HEK293 (cell line): ENCODE results near the gene KCNT1.

Experiments
- CTCF ChIA-PET: fragments of 350-600 bp; formaldehyde crosslinking; extraction: SDS; loops from one replicate; lab custom pipeline; 2021; ENCODE audit warnings: antibody characterized with exemption; lab: Yijun Ruan, JAX
- POLR2A ChIA-PET: fragments of 300-600 bp; formaldehyde crosslinking; extraction: SDS; loops from one replicate; lab custom pipeline; 2020; ENCODE audit warnings: antibody characterized with exemption, inconsistent platforms; lab: Yijun Ruan, JAX
- H3K27ac ChIP-seq: fragments of 200-500 bp; sonication (Bioruptor generic); 2 replicates; pipeline ENCODE4 v1.5.1; 2014; ENCODE audit warnings: low read depth, low read length, control low read depth, inconsistent platforms; ENCODE audit errors: extremely low read depth
- H3K36me3 ChIP-seq, 2 experiments: fragments of 200-500 bp in 1 of 2; sonication (Bioruptor generic) in 1 of 2; 1 replicate in 1 of 2; 2 replicates in 1 of 2; pipeline ENCODE4 v1.5.1; 2014 to 2017; ENCODE audit warnings: inconsistent platforms in 2 of 2, low read length in 2 of 2; ENCODE audit not compliant: control insufficient read depth in 2 of 2, insufficient read depth in 1 of 2
- H3K4me1 ChIP-seq: fragments of 200-500 bp; sonication (Bioruptor generic); 2 replicates; pipeline ENCODE4 v1.5.1; 2014; ENCODE audit warnings: mild to moderate bottlenecking, low read length, inconsistent platforms; ENCODE audit not compliant: control insufficient read depth, insufficient read depth
- H3K4me3 ChIP-seq: 2 replicates; pipeline ENCODE4 v1.5.1; 2011; ENCODE audit warnings: low read depth, mild to moderate bottlenecking, control low read depth, low read length, moderate library complexity
- H3K9me3 ChIP-seq: fragments of 200-500 bp; sonication (Bioruptor generic); 2 replicates; pipeline ENCODE4 v1.5.1; 2014; ENCODE audit warnings: low read depth, low read length, inconsistent platforms; ENCODE audit not compliant: control insufficient read depth, insufficient read depth
- BCL11B ChIP-seq: fragments of 450-650 bp; formaldehyde crosslinking; IDR thresholded peaks from 2 replicates; pipeline ENCODE4 v1.5.1; 2016; ENCODE audit warnings: low read depth, missing biosample characterization, missing genetic modification characterization
- HOXD13 ChIP-seq: sonication (generic); formaldehyde crosslinking; IDR thresholded peaks from 2 replicates; pipeline ENCODE4 v1.8.0; 2022; ENCODE audit warnings: missing genetic modification reagents, borderline replicate concordance
- REPIN1 ChIP-seq: fragments of 450-650 bp; formaldehyde crosslinking; IDR thresholded peaks from 2 replicates; pipeline ENCODE4 v1.5.1; 2017; ENCODE audit warnings: missing biosample characterization, missing genetic modification characterization, low read depth
- SALL2 ChIP-seq: fragments of 450-650 bp; formaldehyde crosslinking; IDR thresholded peaks from 2 replicates; pipeline ENCODE4 v1.5.0; 2017; ENCODE audit warnings: missing biosample characterization, mild to moderate bottlenecking, missing genetic modification characterization, borderline replicate concordance
- YY2 ChIP-seq: fragments of 450-650 bp; formaldehyde crosslinking; IDR thresholded peaks from 2 replicates; pipeline ENCODE4 v1.5.1; 2016; ENCODE audit warnings: missing biosample characterization, missing genetic modification characterization
- ZFP3 ChIP-seq: fragments of 450-650 bp; formaldehyde crosslinking; IDR thresholded peaks from 2 replicates; pipeline ENCODE4 v1.5.1; 2016; ENCODE audit warnings: low read depth, missing biosample characterization, missing genetic modification characterization
- ZIC2 ChIP-seq: fragments of 450-650 bp; formaldehyde crosslinking; IDR thresholded peaks from 2 replicates; pipeline ENCODE4 v1.5.1; 2016; ENCODE audit warnings: missing biosample characterization, missing genetic modification characterization
- ZNF114 ChIP-seq: fragments of 450-650 bp; formaldehyde crosslinking; IDR thresholded peaks from 2 replicates; pipeline ENCODE4 v1.5.0; 2017; ENCODE audit warnings: missing biosample characterization, missing genetic modification characterization
- ZNF18 ChIP-seq: fragments of 450-650 bp; formaldehyde crosslinking; IDR thresholded peaks from 2 replicates; pipeline ENCODE4 v1.5.1; 2016; ENCODE audit warnings: missing biosample characterization, missing genetic modification characterization
- ZNF248 ChIP-seq: fragments of 450-650 bp; formaldehyde crosslinking; IDR thresholded peaks from 2 replicates; pipeline ENCODE4 v1.5.1; 2017; ENCODE audit warnings: missing biosample characterization, missing genetic modification characterization
- ZNF302 ChIP-seq: fragments of 450-650 bp; formaldehyde crosslinking; IDR thresholded peaks from 2 replicates; pipeline ENCODE4 v1.5.1; 2016; ENCODE audit warnings: missing biosample characterization, missing genetic modification characterization, low read depth
- ZNF404 ChIP-seq: fragments of 450-650 bp; formaldehyde crosslinking; IDR thresholded peaks from 2 replicates; pipeline ENCODE4 v1.5.1; 2017; ENCODE audit warnings: missing biosample characterization, missing genetic modification characterization
- ZNF548 ChIP-seq: fragments of 450-650 bp; formaldehyde crosslinking; IDR thresholded peaks from 2 replicates; pipeline ENCODE4 v1.5.1; 2016; ENCODE audit warnings: missing biosample characterization, missing genetic modification characterization
- ZNF621 ChIP-seq: fragments of 450-650 bp; formaldehyde crosslinking; IDR thresholded peaks from 2 replicates; pipeline ENCODE4 v1.5.1; 2017; ENCODE audit warnings: missing biosample characterization, missing genetic modification characterization
- ZNF776 ChIP-seq: fragments of 450-650 bp; formaldehyde crosslinking; IDR thresholded peaks from 2 replicates; pipeline ENCODE4 v1.5.0; 2017; ENCODE audit warnings: missing biosample characterization, missing genetic modification characterization, borderline replicate concordance
- ZNF837 ChIP-seq: fragments of 450-650 bp; formaldehyde crosslinking; IDR thresholded peaks from 2 replicates; pipeline ENCODE4 v1.5.1; 2016; ENCODE audit warnings: missing biosample characterization, missing genetic modification characterization

KCNT1 gene

GRCh38 chr9:135678236-135679017, 23.6 kb upstream of the KCNT1 start (continued):
- TF ChIP-seq ZFP3 (tag by site-specific recombination) (no peak), YY2 (tag by site-specific recombination) (no peak), ZNF404 (tag by site-specific recombination) (no peak)

- H3K36me3 ChIP-seq: no peaks in the 10 kb centered on the region
- no peaks in the 10 kb centered on the region for H3K4me1 ChIP-seq
- no peaks in the 10 kb centered on the region for H3K9me3 ChIP-seq
- no peak overlapping the region for H3K4me3 ChIP-seq
- ChIA-PET CTCF (no interaction called here), POLR2A (no interaction called here)
- H3K27ac ChIP-seq: no peak overlapping the region
- TF ChIP-seq ZNF114 (tag by site-specific recombination): no peak
- no peak for TF ChIP-seq BCL11B (tag by site-specific recombination)
- no peak for TF ChIP-seq HOXD13 (CRISPR knock-in tag)
- TF ChIP-seq ZIC2 (tag by site-specific recombination): no peak
- no peak for TF ChIP-seq ZNF621 (tag by site-specific recombination)
- TF ChIP-seq REPIN1 (tag by site-specific recombination): no peak
- TF ChIP-seq ZNF248 (tag by site-specific recombination): no peak
Observed at GRCh38 chr9:135680056-135680455, 21.9 kb upstream of the KCNT1 start.

GRCh38 chr9:135681161-135681560, 20.8 kb upstream of the KCNT1 start:
- ChIA-PET POLR2A (no interaction called here), CTCF (no interaction called here)
- Histone ChIP-seq H3K27ac (no peak overlapping the region), H3K4me3 (no peak overlapping the region), H3K4me1 (no peaks in the 10 kb centered on the region), H3K9me3 (no peaks in the 10 kb centered on the region), H3K36me3 (no peaks in the 10 kb centered on the region)
- no peak for TF ChIP-seq ZNF18
- TF ChIP-seq ZNF302: no peak
- TF ChIP-seq ZNF776: no peak
- no peak for TF ChIP-seq ZNF548 (tag by site-specific recombination)
- no peak for TF ChIP-seq SALL2 (tag by site-specific recombination)

GRCh38 chr9:135683401-135684034, 18.5 kb upstream of the KCNT1 start:
- POLR2A ChIA-PET: no interaction called here
- no peaks in the 10 kb centered on the region for H3K36me3 ChIP-seq
- no peaks in the 10 kb centered on the region for H3K4me1 ChIP-seq
- no peaks in the 10 kb centered on the region for H3K9me3 ChIP-seq
- H3K4me3 ChIP-seq: no peak overlapping the region
- H3K27ac ChIP-seq: no peak overlapping the region
- no peak for TF ChIP-seq BCL11B (tag by site-specific recombination)
- TF ChIP-seq ZNF837: no peak
- TF ChIP-seq ZIC2 (tag by site-specific recombination): peak; percentile 91
- TF ChIP-seq, all 188 proteins: peak for 1
- CTCF ChIA-PET: interaction anchor here (1.7 kb wide), 1 partner anchor 82 kb away, joined by 5 read pairs; no protein-coding TSS in a partner anchor
